ENCODE measurements around the gene QSOX2.

QSOX2 gene

GRCh38 chr9:136172412-136173079 lies 73.1 kb downstream of the QSOX2 start:
- H3K36me3 ChIP-seq (ENCODE audit: control insufficient read depth, insufficient read depth, low read length) = no peaks in the 10 kb centered on the region
- H3K27me3 ChIP-seq (ENCODE audit: control insufficient read depth, insufficient read depth, low read length, poor library complexity, severe bottlenecking) = no peaks in the 10 kb centered on the region
- H3K4me3 ChIP-seq (ENCODE audit: insufficient read depth, low read depth, low read length) = no peak overlapping the region
- H3K9me3 ChIP-seq (ENCODE audit: control insufficient read depth, low read length) = no peaks in the 10 kb centered on the region
- H3K27ac ChIP-seq (ENCODE audit: insufficient read depth, low read depth, low read length, poor library complexity, severe bottlenecking) = no peak overlapping the region
- 85 to 89% methylated on average over 16 of the region's 16 CpGs for WGBS, 2 experiments
- H3K4me1 ChIP-seq (ENCODE audit: control insufficient read depth, insufficient read depth, low read length) = peaks cover 45% of the 10 kb centered on the region

- Histone ChIP-seq H3K4me3 (ENCODE audit: insufficient read depth, low read depth, low read length) (no peak overlapping the region), H3K27me3 (ENCODE audit: control insufficient read depth, insufficient read depth, low read length, poor library complexity, severe bottlenecking) (no peaks in the 10 kb centered on the region), H3K27ac (ENCODE audit: insufficient read depth, low read depth, low read length, poor library complexity, severe bottlenecking) (no peak overlapping the region), H3K4me1 (ENCODE audit: control insufficient read depth, insufficient read depth, low read length) (peaks cover 43% of the 10 kb centered on the region), H3K36me3 (ENCODE audit: control insufficient read depth, insufficient read depth, low read length) (no peaks in the 10 kb centered on the region), H3K9me3 (ENCODE audit: control insufficient read depth, low read length) (no peaks in the 10 kb centered on the region)
- 77% methylated on average over 11 of the region's 11 CpGs for WGBS, 2 experiments
Measured at GRCh38 chr9:136171801-136172411, 73.7 kb downstream of the QSOX2 start.

- H3K36me3 ChIP-seq (ENCODE audit: control insufficient read depth, insufficient read depth, low read length) = no peaks in the 10 kb centered on the region
- H3K4me1 ChIP-seq (ENCODE audit: control insufficient read depth, insufficient read depth, low read length) = peaks cover 42% of the 10 kb centered on the region
- WGBS, 2 experiments = 47 to 49% methylated on average over 16 of the region's 16 CpGs
- H3K9me3 ChIP-seq (ENCODE audit: control insufficient read depth, low read length) = no peaks in the 10 kb centered on the region
- peak overlapping the region; percentile 78 for H3K27ac ChIP-seq (ENCODE audit: insufficient read depth, low read depth, low read length, poor library complexity, severe bottlenecking)
- H3K4me3 ChIP-seq (ENCODE audit: insufficient read depth, low read depth, low read length) = peak overlapping the region; percentile 12
- H3K27me3 ChIP-seq (ENCODE audit: control insufficient read depth, insufficient read depth, low read length, poor library complexity, severe bottlenecking) = no peaks in the 10 kb centered on the region
Measured at GRCh38 chr9:136171009-136171800, 74.4 kb downstream of the QSOX2 start.

- 69 to 70% methylated on average over 28 of the region's 28 CpGs for WGBS, 2 experiments
- Histone ChIP-seq H3K36me3 (ENCODE audit: control insufficient read depth, insufficient read depth, low read length) (no peaks in the 10 kb centered on the region), H3K27me3 (ENCODE audit: control insufficient read depth, insufficient read depth, low read length, poor library complexity, severe bottlenecking) (no peaks in the 10 kb centered on the region), H3K4me3 (ENCODE audit: insufficient read depth, low read depth, low read length) (no peak overlapping the region), H3K27ac (ENCODE audit: insufficient read depth, low read depth, low read length, poor library complexity, severe bottlenecking) (no peak overlapping the region), H3K9me3 (ENCODE audit: control insufficient read depth, low read length) (no peaks in the 10 kb centered on the region), H3K4me1 (ENCODE audit: control insufficient read depth, insufficient read depth, low read length) (peaks cover 35% of the 10 kb centered on the region)
Measured at GRCh38 chr9:136170006-136170901, 75.4 kb downstream of the QSOX2 start.

GRCh38 chr9:136169495-136169894 lies 76.1 kb downstream of the QSOX2 start:
- H3K9me3 ChIP-seq (ENCODE audit: control insufficient read depth, low read length) = no peaks in the 10 kb centered on the region
- no peak overlapping the region for H3K4me3 ChIP-seq (ENCODE audit: insufficient read depth, low read depth, low read length)
- peaks cover 30% of the 10 kb centered on the region for H3K4me1 ChIP-seq (ENCODE audit: control insufficient read depth, insufficient read depth, low read length)
- no peaks in the 10 kb centered on the region for H3K36me3 ChIP-seq (ENCODE audit: control insufficient read depth, insufficient read depth, low read length)
- H3K27ac ChIP-seq (ENCODE audit: insufficient read depth, low read depth, low read length, poor library complexity, severe bottlenecking) = no peak overlapping the region
- no peaks in the 10 kb centered on the region for H3K27me3 ChIP-seq (ENCODE audit: control insufficient read depth, insufficient read depth, low read length, poor library complexity, severe bottlenecking)
- 88 to 92% methylated on average over 6 of the region's 6 CpGs for WGBS, 2 experiments

- Histone ChIP-seq H3K27ac (ENCODE audit: insufficient read depth, low read depth, low read length, poor library complexity, severe bottlenecking) (no peak overlapping the region), H3K4me3 (ENCODE audit: insufficient read depth, low read depth, low read length) (no peak overlapping the region), H3K27me3 (ENCODE audit: control insufficient read depth, insufficient read depth, low read length, poor library complexity, severe bottlenecking) (no peaks in the 10 kb centered on the region), H3K36me3 (ENCODE audit: control insufficient read depth, insufficient read depth, low read length) (no peaks in the 10 kb centered on the region), H3K4me1 (ENCODE audit: control insufficient read depth, insufficient read depth, low read length) (peaks cover 16% of the 10 kb centered on the region), H3K9me3 (ENCODE audit: control insufficient read depth, low read length) (no peaks in the 10 kb centered on the region)
- 94 to 100% methylated on average over 1 of the region's 1 CpG for WGBS, 2 experiments
Measured at GRCh38 chr9:136163248-136163850, 82.3 kb downstream of the QSOX2 start.

- Histone ChIP-seq H3K27ac (ENCODE audit: insufficient read depth, low read depth, low read length, poor library complexity, severe bottlenecking) (no peak overlapping the region), H3K27me3 (ENCODE audit: control insufficient read depth, insufficient read depth, low read length, poor library complexity, severe bottlenecking) (no peaks in the 10 kb centered on the region), H3K36me3 (ENCODE audit: control insufficient read depth, insufficient read depth, low read length) (no peaks in the 10 kb centered on the region), H3K4me3 (ENCODE audit: insufficient read depth, low read depth, low read length) (no peak overlapping the region), H3K9me3 (ENCODE audit: control insufficient read depth, low read length) (no peaks in the 10 kb centered on the region), H3K4me1 (ENCODE audit: control insufficient read depth, insufficient read depth, low read length) (peaks cover 16% of the 10 kb centered on the region)
- 82 to 87% methylated on average over 10 of the region's 10 CpGs for WGBS, 2 experiments
Measured at GRCh38 chr9:136160995-136161610, 84.5 kb downstream of the QSOX2 start.

- Histone ChIP-seq H3K9me3 (ENCODE audit: control insufficient read depth, low read length) (no peaks in the 10 kb centered on the region), H3K27ac (ENCODE audit: insufficient read depth, low read depth, low read length, poor library complexity, severe bottlenecking) (no peak overlapping the region), H3K27me3 (ENCODE audit: control insufficient read depth, insufficient read depth, low read length, poor library complexity, severe bottlenecking) (no peaks in the 10 kb centered on the region), H3K4me3 (ENCODE audit: insufficient read depth, low read depth, low read length) (no peak overlapping the region), H3K4me1 (ENCODE audit: control insufficient read depth, insufficient read depth, low read length) (peaks cover 16% of the 10 kb centered on the region), H3K36me3 (ENCODE audit: control insufficient read depth, insufficient read depth, low read length) (no peaks in the 10 kb centered on the region)
- WGBS, 2 experiments = 66% methylated on average over 12 of the region's 12 CpGs
Measured at GRCh38 chr9:136160381-136160841, 85.2 kb downstream of the QSOX2 start.

- Histone ChIP-seq H3K36me3 (ENCODE audit: control insufficient read depth, insufficient read depth, low read length) (no peaks in the 10 kb centered on the region), H3K9me3 (ENCODE audit: control insufficient read depth, low read length) (no peaks in the 10 kb centered on the region), H3K27me3 (ENCODE audit: control insufficient read depth, insufficient read depth, low read length, poor library complexity, severe bottlenecking) (no peaks in the 10 kb centered on the region), H3K4me3 (ENCODE audit: insufficient read depth, low read depth, low read length) (no peak overlapping the region), H3K27ac (ENCODE audit: insufficient read depth, low read depth, low read length, poor library complexity, severe bottlenecking) (no peak overlapping the region), H3K4me1 (ENCODE audit: control insufficient read depth, insufficient read depth, low read length) (peaks cover 16% of the 10 kb centered on the region)
- WGBS, 2 experiments = 90 to 91% methylated on average over 16 of the region's 16 CpGs
Measured at GRCh38 chr9:136159851-136160250, 85.8 kb downstream of the QSOX2 start.

Data from ectodermal cell (in vitro differentiated cells).